Measurements from ENCODE around the gene FGF14.

- TF ChIP-seq CTCF (IDR thresholded peaks at IDR 0.05) (no peak), POLR2A (IDR thresholded peaks at IDR 0.05) (no peak)
Observed at GRCh38 chr13:102344410-102344809, 57.4 kb downstream of the FGF14 start.
